ENCODE results near the gene OR8D1. TPM values are rescaled to one million over a fixed set of nuclear protein-coding genes. Genes with fewer than 3 reads are reported as not detected.

The OR8D1 gene
- not detected in 5 replicates for total RNA-seq (2022; extraction: Qiagen RNA extraction)

GRCh38 chr11:124313849-124314248 is at the start of gene OR8D1:
TSS of gene OR8D1 (minus strand) at chr11:124313949. CDS start at chr11:124310766, 3,183 bp downstream.

GRCh38 chr11:124320097-124320496 is 6.3 kb upstream of the OR8D1 start, which contains the start of gene OR8D2:
TSS of gene OR8D2 (minus strand) at chr11:124320197. CDS start at chr11:124320197, 0 bp downstream.

GRCh38 chr11:124256076-124256475 is 57.7 kb downstream of the OR8D1 start, which contains the start of gene OR8G5:
TSS of gene OR8G5 (plus strand) at chr11:124256376. CDS start at chr11:124264932, 8,556 bp downstream.

Other genes with a start within 250 kb of the OR8D1 start
- gene VWA5A, start 198.5 kb downstream of the OR8D1 start, total RNA-seq (2022; extraction: Qiagen RNA extraction) = 0.20 to 0.45 TPM (median 0.32 TPM) in 5 replicates
- gene OR10D3, start 130.6 kb downstream of the OR8D1 start, total RNA-seq (2022; extraction: Qiagen RNA extraction) = not detected in 5 replicates
- not detected in 5 replicates for gene OR8G1, start 72.9 kb downstream of the OR8D1 start, total RNA-seq (2022; extraction: Qiagen RNA extraction)
- gene OR8G5, start 57.6 kb downstream of the OR8D1 start, total RNA-seq (2022; extraction: Qiagen RNA extraction) = not detected in 5 replicates
- gene OR8D2, start 6.2 kb upstream of the OR8D1 start, total RNA-seq (2022; extraction: Qiagen RNA extraction) = not detected in 5 replicates
- not detected in 5 replicates for gene OR8B2, start 70.5 kb upstream of the OR8D1 start, total RNA-seq (2022; extraction: Qiagen RNA extraction)
- gene OR8B3, start 85.1 kb upstream of the OR8D1 start, total RNA-seq (2022; extraction: Qiagen RNA extraction) = not detected in 5 replicates
- not detected in 5 replicates for gene OR8B4, start 110.9 kb upstream of the OR8D1 start, total RNA-seq (2022; extraction: Qiagen RNA extraction)
- gene OR8B8, start 131.7 kb upstream of the OR8D1 start, total RNA-seq (2022; extraction: Qiagen RNA extraction) = not detected in 5 replicates
- not detected in 5 replicates for gene OR8B12, start 229.7 kb upstream of the OR8D1 start, total RNA-seq (2022; extraction: Qiagen RNA extraction)